Muscle of leg (tissue), 11 donors: Measurements from ENCODE around the gene ZFAND3. TPM values are rescaled to one million over a fixed set of nuclear protein-coding genes. Genes with fewer than 3 reads are reported as not detected.
A peak's percentile ranks its signal among the peaks of the same experiment; 100 is the strongest.

Experiments used
- DNase-seq: peaks from one replicate; pipeline ENCODE4 v3.0.0; 2013
- H3K27ac ChIP-seq: one replicate; pipeline ENCODE4 v1.5.1; 2013; ENCODE audit warnings: mild to moderate bottlenecking, low read length, control low read depth
- H3K27me3 ChIP-seq: one replicate; pipeline ENCODE4 v1.6.1; 2013; ENCODE audit warnings: low read length; ENCODE audit not compliant: control insufficient read depth, insufficient read depth
- H3K36me3 ChIP-seq: one replicate; pipeline ENCODE4 v1.6.1; 2013; ENCODE audit warnings: low read length; ENCODE audit not compliant: control insufficient read depth, insufficient read depth
- H3K4me1 ChIP-seq: one replicate; pipeline ENCODE4 v1.6.1; 2013; ENCODE audit warnings: low read length; ENCODE audit not compliant: control insufficient read depth, insufficient read depth
- H3K4me3 ChIP-seq: one replicate; pipeline ENCODE4 v1.5.1; 2013; ENCODE audit warnings: low read length, control low read depth
- H3K9me3 ChIP-seq: replicated peaks from 2 replicates; pipeline ENCODE4 v1.6.1; 2013; ENCODE audit warnings: low read depth, low read length; ENCODE audit not compliant: control insufficient read depth
- WGBS: methylation state at CpG from one replicate; pipeline ENCODE4 v1.1.5; 2013; ENCODE audit warnings: missing lambda C conversion rate; ENCODE audit not compliant: insufficient coverage; 5-methylcytosine and 5-hydroxymethylcytosine counted together
- polyA plus RNA-seq, 8 donors: library from polyadenylated mRNA; unstranded; fragments of 120-200 nt; gene quantifications; one replicate each; pipeline versions ENCODE4 v1.2.1 to v1.2.3, GENCODE V29; 2013; ENCODE audit warnings: inconsistent platforms in 1 of 8, low replicate concordance in 1 of 8; ENCODE audit not compliant: insufficient read length in 8 of 8, insufficient read depth in 1 of 8
- total RNA-seq: library from RNA; stranded (reverse); fragments of 120-200 nt; gene quantifications from one replicate; pipeline ENCODE4 v1.2.4, GENCODE V29; 2013

ZFAND3 gene
- total and polyA plus RNA-seq, 9 donors = 13.8 to 92.1 (median 83.8) TPM

GRCh38 chr6:37845026-37845911, 25.7 kb downstream of the ZFAND3 start:
- Histone ChIP-seq H3K4me3 (no peak overlapping the region), H3K27ac (no peak overlapping the region), H3K36me3 (no peaks in the 10 kb centered on the region), H3K4me1 (no peaks in the 10 kb centered on the region), H3K27me3 (no peaks in the 10 kb centered on the region), H3K9me3 (no peaks in the 10 kb centered on the region)
- no peak for DNase-seq
- no CpG with 5 or more reads among the region's 6 CpGs for WGBS

DNA sequence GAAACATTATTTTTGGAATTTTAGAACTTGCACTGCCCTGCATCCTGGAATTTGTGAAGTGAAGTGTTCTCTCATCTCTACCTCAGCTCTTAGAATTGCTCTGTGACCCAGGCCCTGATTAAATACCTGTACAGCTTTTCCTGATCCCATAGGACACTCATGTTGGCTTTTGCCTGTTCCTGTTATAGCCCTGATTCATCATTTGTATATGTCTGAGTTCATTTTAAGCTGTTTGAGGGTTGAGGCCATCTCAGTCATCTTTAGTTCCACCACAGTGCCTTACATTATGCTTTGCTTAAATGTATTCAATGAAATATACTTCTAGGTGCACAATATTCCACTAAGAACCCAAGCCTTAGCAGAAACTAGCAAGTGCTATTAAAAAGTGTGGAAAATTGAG, 26.4 kb downstream of the ZFAND3 start:
- no peaks in the 10 kb centered on the region for H3K27me3 ChIP-seq
- H3K4me3 ChIP-seq = no peak overlapping the region
- H3K36me3 ChIP-seq = no peaks in the 10 kb centered on the region
- no peaks in the 10 kb centered on the region for H3K9me3 ChIP-seq
- no peaks in the 10 kb centered on the region for H3K4me1 ChIP-seq
- H3K27ac ChIP-seq = no peak overlapping the region
- no peak for DNase-seq

- Histone ChIP-seq H3K4me3 (no peak overlapping the region), H3K36me3 (no peaks in the 10 kb centered on the region), H3K27ac (no peak overlapping the region), H3K9me3 (no peaks in the 10 kb centered on the region), H3K4me1 (no peaks in the 10 kb centered on the region), H3K27me3 (no peaks in the 10 kb centered on the region)
- no CpG with 5 or more reads among the region's 3 CpGs for WGBS
- no peak for DNase-seq
Observed at GRCh38 chr6:37847704-37848103, 28.2 kb downstream of the ZFAND3 start.

- no peaks in the 10 kb centered on the region for H3K27me3 ChIP-seq
- H3K4me1 ChIP-seq = no peaks in the 10 kb centered on the region
- no peak overlapping the region for H3K4me3 ChIP-seq
- WGBS = no CpG with 5 or more reads among the region's 4 CpGs
- DNase-seq = no peak
- no peaks in the 10 kb centered on the region for H3K9me3 ChIP-seq
- no peak overlapping the region for H3K27ac ChIP-seq
- no peaks in the 10 kb centered on the region for H3K36me3 ChIP-seq
Observed at GRCh38 chr6:37848371-37848770, 28.8 kb downstream of the ZFAND3 start.

DNA sequence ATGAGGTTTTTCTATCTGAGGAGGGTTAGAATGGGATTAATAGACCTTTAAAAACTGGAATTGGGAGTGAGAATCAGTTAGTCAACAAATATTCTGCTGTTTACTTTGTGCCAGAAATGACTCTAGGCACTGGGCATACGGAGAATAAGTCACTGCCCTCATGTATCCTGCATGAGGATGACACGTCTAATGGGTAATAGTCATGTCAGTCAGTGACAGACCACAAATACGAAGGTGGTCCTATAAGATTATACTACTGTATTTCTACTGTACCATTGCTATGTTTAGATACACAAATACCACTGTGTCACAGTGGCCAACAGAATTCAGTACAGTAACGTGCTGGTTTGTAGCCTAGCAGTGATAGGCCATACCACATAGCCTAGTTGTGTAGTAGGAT, 30.7 kb downstream of the ZFAND3 start:
- Histone ChIP-seq H3K4me3 (no peak overlapping the region), H3K27me3 (no peaks in the 10 kb centered on the region), H3K27ac (no peak overlapping the region), H3K4me1 (no peaks in the 10 kb centered on the region), H3K9me3 (no peaks in the 10 kb centered on the region), H3K36me3 (no peaks in the 10 kb centered on the region)
- 80% methylated on average over 1 of the region's 4 CpGs for WGBS
- DNase-seq = no peak

DNA sequence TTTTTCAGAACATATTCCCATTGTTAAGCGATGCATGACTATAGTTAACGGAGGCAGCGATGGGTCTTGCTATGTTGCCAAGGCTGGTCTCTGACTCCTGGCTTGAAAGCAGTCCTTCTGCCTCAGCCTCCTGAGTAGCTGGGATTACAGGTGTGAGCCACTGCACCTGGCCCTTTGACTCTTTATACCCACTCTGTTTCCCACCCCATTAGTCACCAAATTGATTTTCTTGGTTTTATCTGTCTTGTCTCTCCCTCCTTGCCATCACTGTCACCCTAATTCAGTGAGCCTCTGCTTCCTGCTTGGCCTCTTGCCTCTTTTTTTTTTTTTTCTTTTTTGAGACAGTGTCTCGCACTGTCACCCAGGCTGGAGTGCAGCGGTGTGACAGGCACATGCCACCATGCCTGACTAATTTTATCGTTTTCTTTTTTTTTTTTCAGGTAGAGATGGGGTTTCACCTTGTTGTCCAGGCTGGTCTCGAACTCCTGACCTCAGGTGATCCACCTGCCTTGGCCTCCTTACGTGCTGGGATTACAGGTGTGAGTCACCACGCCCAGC, 31.3 kb downstream of the ZFAND3 start:
- no peaks in the 10 kb centered on the region for H3K9me3 ChIP-seq
- H3K27ac ChIP-seq = no peak overlapping the region
- H3K27me3 ChIP-seq = no peaks in the 10 kb centered on the region
- no peak overlapping the region for H3K4me3 ChIP-seq
- H3K36me3 ChIP-seq = no peaks in the 10 kb centered on the region
- WGBS = 89% methylated on average over 8 of the region's 9 CpGs
- H3K4me1 ChIP-seq = no peaks in the 10 kb centered on the region
- no peak for DNase-seq

DNA sequence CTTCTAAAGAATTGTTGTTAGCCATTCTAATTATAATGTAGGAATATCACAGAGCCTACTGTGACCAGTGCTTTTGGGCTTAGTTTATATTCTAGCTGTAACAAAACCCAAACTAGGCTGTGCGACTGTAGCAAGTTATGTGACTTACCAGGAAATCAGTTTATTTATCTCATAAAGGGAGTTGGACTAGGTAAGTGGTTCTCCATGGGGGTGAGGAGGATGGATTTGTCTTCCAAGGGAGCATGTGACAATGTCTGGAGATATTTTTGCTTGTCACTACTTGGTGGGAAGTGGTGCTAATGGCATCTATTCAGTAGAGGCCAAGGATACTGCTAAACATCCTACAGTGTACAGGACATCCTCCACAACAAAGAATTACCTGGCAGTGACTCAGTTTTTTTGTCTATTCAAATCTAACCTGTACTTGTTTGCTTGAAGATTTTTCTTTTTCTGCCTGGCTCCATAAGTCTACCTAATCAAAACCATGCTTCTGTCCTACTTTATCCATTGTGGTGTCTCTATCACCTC, 32.5 kb downstream of the ZFAND3 start:
- no peaks in the 10 kb centered on the region for H3K27me3 ChIP-seq
- H3K9me3 ChIP-seq = no peaks in the 10 kb centered on the region
- no CpG with 5 or more reads among the region's 1 CpG for WGBS
- no peak overlapping the region for H3K4me3 ChIP-seq
- no peaks in the 10 kb centered on the region for H3K36me3 ChIP-seq
- no peak for DNase-seq
- H3K4me1 ChIP-seq = no peaks in the 10 kb centered on the region
- no peak overlapping the region for H3K27ac ChIP-seq

- Histone ChIP-seq H3K4me1 (no peaks in the 10 kb centered on the region), H3K9me3 (no peaks in the 10 kb centered on the region)
- no CpG with 5 or more reads among the region's 2 CpGs for WGBS
Observed at GRCh38 chr6:37856285-37856684, 36.8 kb downstream of the ZFAND3 start.

DNA sequence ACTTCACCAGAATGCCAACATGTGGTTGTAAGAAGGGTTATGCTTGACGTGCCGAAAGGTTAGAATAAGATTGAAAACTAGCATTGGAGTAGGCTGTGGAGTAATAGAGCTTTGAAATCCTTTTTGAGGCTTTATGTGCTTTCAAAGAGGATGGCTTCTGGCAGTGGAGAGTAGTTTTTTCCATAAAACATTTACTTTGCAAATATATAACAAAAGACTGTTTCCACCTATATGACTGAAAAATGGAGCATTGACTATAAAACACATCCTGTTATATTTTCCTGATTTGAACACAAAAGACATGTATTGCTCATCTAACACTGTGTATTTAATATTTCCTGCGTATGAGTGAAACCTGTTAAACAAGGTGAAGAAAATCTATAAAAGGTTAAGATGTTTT, 38.8 kb downstream of the ZFAND3 start:
- Histone ChIP-seq H3K27me3 (no peaks in the 10 kb centered on the region), H3K4me1 (no peaks in the 10 kb centered on the region)
- no CpG with 5 or more reads among the region's 3 CpGs for WGBS

More at GRCh38 chr6:37856285-37856684, 36.8 kb downstream of the ZFAND3 start:
- H3K27ac ChIP-seq = no peak overlapping the region
- no peak overlapping the region for H3K4me3 ChIP-seq
- no peaks in the 10 kb centered on the region for H3K36me3 ChIP-seq
- no peak for DNase-seq
- H3K27me3 ChIP-seq = no peaks in the 10 kb centered on the region

DNA sequence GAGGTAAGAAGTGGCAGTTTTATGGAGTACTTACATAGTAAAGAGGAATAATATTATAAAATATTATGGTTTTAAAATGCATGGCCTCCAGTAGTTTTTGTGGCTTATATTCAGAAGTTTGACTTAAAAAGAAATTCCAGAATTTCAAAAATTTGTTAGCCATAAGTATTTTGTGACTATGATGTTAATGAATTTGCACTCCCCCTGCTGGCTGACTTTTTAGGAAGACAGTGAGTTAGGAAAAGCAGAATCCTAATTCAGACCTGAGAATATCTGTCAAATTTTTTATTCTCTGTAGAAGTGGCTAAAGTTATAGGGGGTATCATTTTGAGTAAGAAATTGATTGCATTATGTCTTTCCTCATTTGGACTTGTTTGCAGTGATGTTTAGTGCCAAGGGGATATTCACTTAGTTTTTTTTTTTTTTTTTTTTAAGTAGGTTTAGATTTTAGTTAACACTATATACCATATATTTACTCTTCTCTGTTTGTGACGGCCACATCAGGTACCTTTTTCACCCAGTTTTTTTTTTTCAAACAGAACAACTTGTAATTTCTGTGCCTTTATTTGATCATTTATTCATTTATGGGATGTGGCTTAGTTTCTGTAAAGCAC, 40.8 kb downstream of the ZFAND3 start:
- no peaks in the 10 kb centered on the region for H3K4me1 ChIP-seq
- DNase-seq = peak; percentile 55
- H3K36me3 ChIP-seq = peaks cover 2% of the 10 kb centered on the region
- H3K4me3 ChIP-seq = no peak overlapping the region
- no peaks in the 10 kb centered on the region for H3K27me3 ChIP-seq
- no peaks in the 10 kb centered on the region for H3K9me3 ChIP-seq
- H3K27ac ChIP-seq = no peak overlapping the region
- no CpG with 5 or more reads among the region's 1 CpG for WGBS

More for the DNA sequence above, 38.8 kb downstream of the ZFAND3 start:
- H3K4me3 ChIP-seq = no peak overlapping the region
- peaks cover 2% of the 10 kb centered on the region for H3K36me3 ChIP-seq
- no peak for DNase-seq
- H3K27ac ChIP-seq = no peak overlapping the region
- no peaks in the 10 kb centered on the region for H3K9me3 ChIP-seq
